ENCODE measurements around the gene HIPK4. TPM values are rescaled to one million over a fixed set of nuclear protein-coding genes. Genes with fewer than 3 reads are reported as not detected.

HIPK4 gene
- total RNA-seq, 3 donors from 2014 or later (not counting 1 experiment from before 2014, with no cell fraction given), result 0.14 to 0.29 TPM; not detected in 1

DNA sequence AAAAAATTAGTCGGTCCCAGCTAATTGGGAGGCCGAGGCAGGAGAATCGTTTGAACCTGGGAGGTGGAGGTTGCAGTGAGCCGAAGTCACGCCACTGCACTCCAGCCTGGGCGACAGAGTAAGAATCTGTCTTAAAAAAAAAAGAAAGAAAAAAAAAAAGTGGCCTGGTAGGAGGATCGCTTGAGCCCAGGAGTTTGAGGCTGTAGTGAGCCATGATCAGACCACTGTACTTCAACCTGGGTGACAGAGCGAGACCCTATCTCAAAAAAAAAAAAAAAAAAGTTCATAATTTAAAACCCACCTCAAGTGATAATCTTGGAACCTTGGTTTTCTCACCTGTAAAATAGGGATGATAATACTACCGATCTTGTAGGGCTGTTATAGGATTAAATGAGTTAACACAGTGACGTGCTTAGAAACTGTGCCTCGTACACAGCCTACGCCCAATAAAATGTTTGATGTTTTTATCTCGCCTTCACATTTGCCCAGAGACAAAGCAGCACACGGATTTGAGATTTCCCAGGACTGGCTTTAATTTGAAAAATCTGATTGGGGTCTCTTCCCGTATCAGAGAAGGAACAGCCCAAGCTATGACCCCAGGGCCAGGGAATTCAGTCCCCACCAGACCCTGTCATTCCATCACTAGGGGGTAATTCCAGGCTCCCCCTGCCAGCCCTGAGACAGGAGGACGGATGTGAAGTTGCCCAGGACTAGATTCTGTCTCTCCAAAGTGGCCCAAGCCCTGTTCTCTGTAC, 32.2 kb upstream of the HIPK4 start:
- TF ChIP-seq, protein P1, sequence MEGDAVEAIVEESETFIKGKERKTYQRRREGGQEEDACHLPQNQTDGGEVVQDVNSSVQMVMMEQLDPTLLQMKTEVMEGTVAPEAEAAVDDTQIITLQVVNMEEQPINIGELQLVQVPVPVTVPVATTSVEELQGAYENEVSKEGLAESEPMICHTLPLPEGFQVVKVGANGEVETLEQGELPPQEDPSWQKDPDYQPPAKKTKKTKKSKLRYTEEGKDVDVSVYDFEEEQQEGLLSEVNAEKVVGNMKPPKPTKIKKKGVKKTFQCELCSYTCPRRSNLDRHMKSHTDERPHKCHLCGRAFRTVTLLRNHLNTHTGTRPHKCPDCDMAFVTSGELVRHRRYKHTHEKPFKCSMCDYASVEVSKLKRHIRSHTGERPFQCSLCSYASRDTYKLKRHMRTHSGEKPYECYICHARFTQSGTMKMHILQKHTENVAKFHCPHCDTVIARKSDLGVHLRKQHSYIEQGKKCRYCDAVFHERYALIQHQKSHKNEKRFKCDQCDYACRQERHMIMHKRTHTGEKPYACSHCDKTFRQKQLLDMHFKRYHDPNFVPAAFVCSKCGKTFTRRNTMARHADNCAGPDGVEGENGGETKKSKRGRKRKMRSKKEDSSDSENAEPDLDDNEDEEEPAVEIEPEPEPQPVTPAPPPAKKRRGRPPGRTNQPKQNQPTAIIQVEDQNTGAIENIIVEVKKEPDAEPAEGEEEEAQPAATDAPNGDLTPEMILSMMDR (IDR thresholded peaks at IDR 0.05), result no peak
- Mint-ChIP-seq H3K4me3 (peak overlapping the region; percentile 82), H3K27ac (peak overlapping the region; percentile 45 to 82), H3K27me3 (ENCODE audit: low read depth in 2 of 2) (no peaks in the 10 kb centered on the region), H3K36me3 (no peaks in the 10 kb centered on the region), H3K9me3 (no peaks in the 10 kb centered on the region), H3K4me1 (peaks cover 34 to 53% of the 10 kb centered on the region in 2 donors)
- Histone ChIP-seq H3K27ac (ENCODE audit: low read length) (no peak overlapping the region), H3K4me3 (ENCODE audit: low read length) (no peak overlapping the region), H3K27me3 (ENCODE audit: control insufficient read depth, insufficient read depth, low read length) (no peaks in the 10 kb centered on the region), H3K4me1 (ENCODE audit: control insufficient read depth, insufficient read depth, low read length) (peaks cover 37% of the 10 kb centered on the region), H3K9me3 (ENCODE audit: control insufficient read depth, insufficient read depth, low read length) (no peaks in the 10 kb centered on the region), H3K36me3 (ENCODE audit: control insufficient read depth, insufficient read depth, low read length) (peaks cover 10% of the 10 kb centered on the region)
- WGBS (ENCODE audit: insufficient coverage), result 97% methylated on average over 15 of the region's 16 CpGs
- DNase-seq (peak in 1 of 2 donors; percentile 21), ATAC-seq (no peak)
- intact Hi-C loops (cut with micrococcal nuclease), result loop anchor here (5.0 kb wide), 1 partner anchor 175 kb away; no protein-coding TSS in a partner anchor

DNA sequence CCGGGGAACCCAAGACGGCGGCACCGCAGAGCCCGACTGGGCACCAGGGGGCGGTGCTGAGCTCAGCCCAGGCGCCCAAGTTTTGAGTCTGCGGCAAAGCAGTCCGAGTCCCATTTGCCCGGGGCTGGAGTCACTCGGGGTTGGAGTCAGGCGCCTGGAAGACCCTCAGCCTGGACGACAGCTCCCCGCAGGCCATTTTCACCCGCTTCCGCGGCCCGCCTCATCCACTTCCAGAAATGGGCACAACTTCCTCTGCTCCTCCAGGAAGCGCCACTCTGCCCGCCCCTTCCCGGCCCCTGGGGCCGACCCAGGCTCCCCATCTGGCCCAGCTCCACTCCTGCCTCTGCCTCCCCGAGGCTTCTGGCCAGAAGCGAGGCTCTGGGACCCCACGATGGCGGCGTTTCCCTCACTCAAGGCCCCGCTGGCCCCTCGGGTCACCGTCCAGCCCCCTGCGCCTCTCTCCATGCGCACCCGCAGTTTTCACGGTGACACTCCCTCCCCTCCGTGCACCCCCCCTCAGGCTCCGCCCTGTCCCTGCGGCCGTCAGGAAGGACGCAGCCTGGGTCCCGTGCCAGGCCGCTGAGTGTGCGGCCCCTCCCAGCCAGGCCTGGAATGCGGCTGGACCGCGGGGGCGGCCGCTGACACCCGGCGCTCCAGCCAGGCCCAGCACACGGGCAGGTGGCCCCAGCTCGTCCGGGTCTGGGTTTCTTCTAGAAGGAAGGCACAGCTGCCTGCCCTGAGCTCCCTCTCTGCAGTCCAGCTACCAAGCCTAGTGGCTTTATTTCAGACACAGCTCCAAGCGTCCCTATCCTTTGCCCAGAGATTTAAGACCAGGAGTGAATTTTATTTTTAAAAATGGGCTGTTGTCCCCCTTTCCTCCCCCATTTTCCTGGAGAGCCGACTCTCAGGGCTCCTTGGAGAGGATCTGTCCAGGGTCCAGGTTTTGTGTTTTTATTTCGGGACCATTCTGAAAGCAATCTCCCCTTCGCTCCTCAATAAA, 31.1 kb upstream of the HIPK4 start:
- 1% methylated on average over 54 of the region's 56 CpGs for WGBS (ENCODE audit: insufficient coverage)
- ATAC-seq (peak; percentile 49 to 75 (median 55)), DNase-seq (peak; percentile 79 to 81)
- Histone ChIP-seq H3K4me1 (ENCODE audit: control insufficient read depth, insufficient read depth, low read length) (peaks cover 44% of the 10 kb centered on the region), H3K9me3 (ENCODE audit: control insufficient read depth, insufficient read depth, low read length) (no peaks in the 10 kb centered on the region), H3K27me3 (ENCODE audit: control insufficient read depth, insufficient read depth, low read length) (no peaks in the 10 kb centered on the region), H3K27ac (ENCODE audit: low read length) (peak overlapping the region; percentile 95), H3K36me3 (ENCODE audit: control insufficient read depth, insufficient read depth, low read length) (peaks cover 10% of the 10 kb centered on the region), H3K4me3 (ENCODE audit: low read length) (peak overlapping the region; percentile 88)
- TF ChIP-seq, protein P1 (IDR thresholded peaks at IDR 0.05), result peak; percentile 95
- Mint-ChIP-seq H3K36me3 (no peaks in the 10 kb centered on the region), H3K27me3 (ENCODE audit: low read depth in 2 of 2) (no peaks in the 10 kb centered on the region), H3K9me3 (no peaks in the 10 kb centered on the region), H3K4me1 (peaks cover 38 to 56% of the 10 kb centered on the region in 2 donors), H3K27ac (peak overlapping the region; percentile 82 to 88), H3K4me3 (peak overlapping the region; percentile 90)
- intact Hi-C loops (cut with micrococcal nuclease), result loop anchor here (5.0 kb wide), 1 partner anchor 176 kb away; no protein-coding TSS in a partner anchor

DNA sequence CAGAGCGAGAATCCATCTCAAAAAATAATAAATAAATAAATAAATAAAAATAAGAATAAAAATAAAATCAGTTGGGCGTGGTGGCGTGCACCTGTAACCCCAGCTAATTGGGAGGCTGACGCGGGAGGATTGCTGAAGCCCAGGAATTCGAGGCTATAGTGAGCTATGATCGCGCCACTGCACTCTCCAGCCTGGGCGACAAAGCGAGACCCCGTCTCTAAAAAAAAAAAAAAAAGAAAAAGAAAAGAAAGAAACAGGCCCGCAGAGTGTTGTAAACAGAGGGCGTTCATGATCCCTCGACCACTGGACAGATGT, 30.4 kb upstream of the HIPK4 start:
- Histone ChIP-seq H3K36me3 (ENCODE audit: control insufficient read depth, insufficient read depth, low read length) (peaks cover 10% of the 10 kb centered on the region), H3K4me3 (ENCODE audit: low read length) (peak overlapping the region; percentile 88), H3K27me3 (ENCODE audit: control insufficient read depth, insufficient read depth, low read length) (no peaks in the 10 kb centered on the region), H3K9me3 (ENCODE audit: control insufficient read depth, insufficient read depth, low read length) (no peaks in the 10 kb centered on the region), H3K27ac (ENCODE audit: low read length) (peak overlapping the region; percentile 95), H3K4me1 (ENCODE audit: control insufficient read depth, insufficient read depth, low read length) (peaks cover 49% of the 10 kb centered on the region)
- 65% methylated on average over 13 of the region's 14 CpGs for WGBS (ENCODE audit: insufficient coverage)
- intact Hi-C loops (cut with micrococcal nuclease), result loop anchor here (5.0 kb wide), 1 partner anchor 177 kb away; no protein-coding TSS in a partner anchor
- no peak for DNase-seq
- Mint-ChIP-seq H3K4me1 (peaks cover 36 to 56% of the 10 kb centered on the region in 2 donors), H3K4me3 (peak overlapping the region; percentile 90), H3K36me3 (no peaks in the 10 kb centered on the region), H3K27ac (peak overlapping the region; percentile 82 to 88), H3K27me3 (ENCODE audit: low read depth in 2 of 2) (no peaks in the 10 kb centered on the region), H3K9me3 (no peaks in the 10 kb centered on the region)
- TF ChIP-seq, protein P1 (IDR thresholded peaks at IDR 0.05), result no peak
- peak in 1 of 3 donors; percentile 1 for ATAC-seq
